ENCODE measurements around the gene CORO2A.

CORO2A gene

DNA sequence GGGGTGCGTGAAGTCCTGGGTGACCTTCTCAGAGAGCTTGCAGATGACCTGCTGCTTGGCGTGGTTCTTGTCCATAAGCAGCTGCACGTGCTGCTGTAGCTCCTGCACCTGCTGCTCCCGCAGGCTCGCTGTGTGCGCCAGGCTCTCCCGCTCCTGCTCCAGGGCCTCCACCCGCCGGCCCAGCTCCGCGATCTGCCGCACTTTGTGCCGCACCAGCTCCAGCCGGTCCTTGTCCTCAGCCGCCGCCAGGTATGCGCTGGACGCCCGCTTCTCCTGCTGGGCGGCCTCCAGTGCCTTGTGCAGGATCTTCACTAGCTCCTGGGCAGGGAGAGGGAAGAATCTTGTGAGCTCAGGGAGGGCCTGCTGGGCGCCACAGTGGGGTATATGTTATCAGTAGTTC is 28.5 kb upstream of the CORO2A start:
- no peak for DNase-seq (ENCODE audit: low spot score)
- in situ Hi-C loops (cut with MboI; ENCODE audit: low pct_unique_long_range_greater_than_20kb, low sequenced_read_pairs, unreplicated experiment), result no loop called here
- TF ChIP-seq, protein P1, sequence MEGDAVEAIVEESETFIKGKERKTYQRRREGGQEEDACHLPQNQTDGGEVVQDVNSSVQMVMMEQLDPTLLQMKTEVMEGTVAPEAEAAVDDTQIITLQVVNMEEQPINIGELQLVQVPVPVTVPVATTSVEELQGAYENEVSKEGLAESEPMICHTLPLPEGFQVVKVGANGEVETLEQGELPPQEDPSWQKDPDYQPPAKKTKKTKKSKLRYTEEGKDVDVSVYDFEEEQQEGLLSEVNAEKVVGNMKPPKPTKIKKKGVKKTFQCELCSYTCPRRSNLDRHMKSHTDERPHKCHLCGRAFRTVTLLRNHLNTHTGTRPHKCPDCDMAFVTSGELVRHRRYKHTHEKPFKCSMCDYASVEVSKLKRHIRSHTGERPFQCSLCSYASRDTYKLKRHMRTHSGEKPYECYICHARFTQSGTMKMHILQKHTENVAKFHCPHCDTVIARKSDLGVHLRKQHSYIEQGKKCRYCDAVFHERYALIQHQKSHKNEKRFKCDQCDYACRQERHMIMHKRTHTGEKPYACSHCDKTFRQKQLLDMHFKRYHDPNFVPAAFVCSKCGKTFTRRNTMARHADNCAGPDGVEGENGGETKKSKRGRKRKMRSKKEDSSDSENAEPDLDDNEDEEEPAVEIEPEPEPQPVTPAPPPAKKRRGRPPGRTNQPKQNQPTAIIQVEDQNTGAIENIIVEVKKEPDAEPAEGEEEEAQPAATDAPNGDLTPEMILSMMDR (IDR thresholded peaks at IDR 0.05; ENCODE audit: extremely low read depth, insufficient read depth, missing control alignments), result no peak

DNA sequence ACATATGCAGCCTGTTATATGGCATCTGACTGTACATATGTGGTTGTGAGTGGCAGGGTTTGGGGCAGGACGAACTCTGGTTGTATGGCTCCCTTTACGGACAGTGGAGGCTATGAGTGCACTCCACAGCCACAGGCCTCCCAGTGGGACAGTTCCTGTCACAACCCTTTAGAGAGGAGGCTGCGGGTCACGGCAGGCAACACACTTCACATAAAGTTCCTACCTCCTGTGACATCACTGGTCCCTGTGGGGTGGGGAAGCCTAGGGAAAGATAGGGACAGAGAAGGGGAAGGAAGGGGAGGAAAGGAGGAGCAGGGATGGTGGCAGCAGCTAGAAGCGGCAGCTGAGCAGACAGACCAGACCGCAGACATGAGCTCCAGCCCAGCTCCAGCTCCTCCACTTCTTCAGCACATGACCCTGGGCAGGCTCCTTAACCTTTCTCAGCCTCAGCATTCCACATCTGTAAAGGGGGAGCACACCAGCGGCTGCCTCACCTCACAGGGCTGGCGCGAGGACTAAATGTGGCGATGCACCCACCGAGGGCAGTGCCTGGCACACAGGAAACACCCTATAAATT is 27.4 kb upstream of the CORO2A start:
- TF ChIP-seq, protein P1 (IDR thresholded peaks at IDR 0.05; ENCODE audit: extremely low read depth, insufficient read depth, missing control alignments), result no peak
- no peak for DNase-seq (ENCODE audit: low spot score)
- in situ Hi-C loops (cut with MboI; ENCODE audit: low pct_unique_long_range_greater_than_20kb, low sequenced_read_pairs, unreplicated experiment), result no loop called here

DNA sequence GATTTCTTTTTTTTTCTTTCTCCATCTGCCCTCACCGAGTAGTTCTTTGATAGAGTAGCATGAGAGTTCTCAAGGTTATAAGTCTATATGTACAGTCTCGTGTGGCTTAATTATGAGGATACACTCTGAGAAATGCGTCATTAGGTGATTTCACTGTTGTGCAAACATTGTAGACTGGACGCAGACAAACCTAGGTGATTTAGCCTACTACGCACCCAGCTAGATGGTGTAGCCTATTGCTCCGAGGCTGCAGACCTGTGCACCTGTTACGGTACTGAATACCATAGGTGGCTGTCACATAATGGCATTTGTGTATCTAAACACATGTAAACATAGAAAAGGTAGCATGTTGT is 26.9 kb upstream of the CORO2A start:
- DNase-seq (ENCODE audit: low spot score), result no peak
- in situ Hi-C loops (cut with MboI; ENCODE audit: low pct_unique_long_range_greater_than_20kb, low sequenced_read_pairs, unreplicated experiment), result no loop called here
- TF ChIP-seq, protein P1 (IDR thresholded peaks at IDR 0.05; ENCODE audit: extremely low read depth, insufficient read depth, missing control alignments), result no peak

DNA sequence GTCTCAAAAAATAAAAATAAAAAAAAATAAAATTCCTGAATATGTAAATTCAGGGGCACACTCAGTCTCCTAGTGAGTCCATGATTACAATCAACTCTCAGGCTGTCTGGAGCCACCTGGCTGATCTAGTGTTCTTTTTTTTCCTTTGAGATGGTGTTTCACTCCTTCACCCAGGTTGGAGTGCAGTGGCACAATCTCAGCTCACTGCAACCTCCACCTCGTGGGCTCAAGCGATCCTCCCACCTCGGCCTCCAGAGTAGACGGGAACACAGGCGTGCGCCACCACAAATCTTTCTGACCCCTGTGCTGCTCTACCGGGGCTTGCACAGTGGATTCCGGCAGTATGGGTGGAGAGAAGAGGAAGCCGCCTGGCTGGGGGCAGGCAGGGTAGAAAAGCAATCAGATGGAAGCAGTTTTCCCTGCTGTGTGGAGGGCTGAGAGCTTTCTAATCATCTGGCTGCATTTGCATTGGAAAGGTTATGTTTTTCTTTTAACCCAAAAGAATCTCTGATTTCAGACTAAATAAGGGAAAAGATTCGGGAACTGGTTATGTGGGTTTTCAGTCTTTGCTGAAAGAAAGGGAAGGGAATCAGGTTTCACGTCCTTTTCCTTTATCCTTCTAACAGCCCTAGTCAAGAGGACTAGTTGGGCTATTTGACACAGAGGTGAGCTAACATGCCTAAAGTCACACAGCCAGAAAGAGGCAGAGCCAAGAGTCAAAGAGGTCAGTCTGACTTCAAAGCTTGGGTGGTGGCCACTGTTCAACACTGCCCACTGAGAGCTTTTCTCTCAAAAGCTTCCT is 26.3 kb upstream of the CORO2A start:
- TF ChIP-seq, protein P1 (IDR thresholded peaks at IDR 0.05; ENCODE audit: extremely low read depth, insufficient read depth, missing control alignments), result no peak
- in situ Hi-C loops (cut with MboI; ENCODE audit: low pct_unique_long_range_greater_than_20kb, low sequenced_read_pairs, unreplicated experiment), result no loop called here

DNA sequence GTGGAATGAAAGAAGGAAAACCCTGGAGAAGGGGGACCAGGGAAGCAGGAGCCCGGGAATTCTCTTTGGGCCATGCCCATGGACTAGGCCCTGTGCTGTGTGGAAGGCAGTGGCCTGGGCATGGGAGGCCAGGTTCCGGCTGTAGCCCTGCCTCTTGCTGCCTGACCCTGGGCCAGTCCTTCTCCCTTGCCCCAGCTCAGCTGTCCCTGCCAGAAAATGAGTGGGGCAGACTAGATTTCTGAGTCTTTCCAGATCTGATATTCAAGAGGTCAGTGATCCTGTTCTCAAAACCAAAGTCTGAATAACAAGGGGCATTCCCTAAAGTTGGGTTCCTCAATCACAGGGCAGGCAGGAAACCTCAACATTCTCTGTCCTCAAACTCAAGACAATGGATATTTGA is 24.8 kb upstream of the CORO2A start:
- no peak for DNase-seq (ENCODE audit: low spot score)
- TF ChIP-seq, protein P1 (IDR thresholded peaks at IDR 0.05; ENCODE audit: extremely low read depth, insufficient read depth, missing control alignments), result no peak
- in situ Hi-C loops (cut with MboI; ENCODE audit: low pct_unique_long_range_greater_than_20kb, low sequenced_read_pairs, unreplicated experiment), result no loop called here

More for the DNA sequence above, 26.3 kb upstream of the CORO2A start:
- no peak for DNase-seq (ENCODE audit: low spot score)

DNA sequence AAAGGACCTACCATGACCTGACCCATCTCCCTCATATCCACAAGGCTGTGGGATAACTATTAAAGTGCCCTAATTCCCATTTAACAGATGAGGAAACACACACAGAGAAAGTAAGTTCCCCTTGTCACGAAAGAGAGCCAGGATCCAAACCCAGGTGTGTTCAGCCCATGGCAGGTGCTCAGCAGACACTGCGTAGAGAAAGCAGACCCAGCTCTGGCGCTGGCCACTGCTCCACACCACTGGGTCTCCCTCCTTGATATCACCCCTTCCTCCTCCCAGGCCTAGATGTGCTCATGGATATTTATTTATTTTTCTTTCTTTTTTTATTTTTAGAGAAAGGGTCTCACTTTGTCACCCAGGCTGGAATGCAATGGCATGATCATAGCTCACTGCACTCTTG is 24.0 kb upstream of the CORO2A start:
- no peak for DNase-seq (ENCODE audit: low spot score)
- in situ Hi-C loops (cut with MboI; ENCODE audit: low pct_unique_long_range_greater_than_20kb, low sequenced_read_pairs, unreplicated experiment), result no loop called here

More for the DNA sequence above, 24.0 kb upstream of the CORO2A start:
- TF ChIP-seq, protein P1 (IDR thresholded peaks at IDR 0.05; ENCODE audit: extremely low read depth, insufficient read depth, missing control alignments), result no peak
